ENCODE results near the gene NLGN1.

NLGN1 gene

DNA sequence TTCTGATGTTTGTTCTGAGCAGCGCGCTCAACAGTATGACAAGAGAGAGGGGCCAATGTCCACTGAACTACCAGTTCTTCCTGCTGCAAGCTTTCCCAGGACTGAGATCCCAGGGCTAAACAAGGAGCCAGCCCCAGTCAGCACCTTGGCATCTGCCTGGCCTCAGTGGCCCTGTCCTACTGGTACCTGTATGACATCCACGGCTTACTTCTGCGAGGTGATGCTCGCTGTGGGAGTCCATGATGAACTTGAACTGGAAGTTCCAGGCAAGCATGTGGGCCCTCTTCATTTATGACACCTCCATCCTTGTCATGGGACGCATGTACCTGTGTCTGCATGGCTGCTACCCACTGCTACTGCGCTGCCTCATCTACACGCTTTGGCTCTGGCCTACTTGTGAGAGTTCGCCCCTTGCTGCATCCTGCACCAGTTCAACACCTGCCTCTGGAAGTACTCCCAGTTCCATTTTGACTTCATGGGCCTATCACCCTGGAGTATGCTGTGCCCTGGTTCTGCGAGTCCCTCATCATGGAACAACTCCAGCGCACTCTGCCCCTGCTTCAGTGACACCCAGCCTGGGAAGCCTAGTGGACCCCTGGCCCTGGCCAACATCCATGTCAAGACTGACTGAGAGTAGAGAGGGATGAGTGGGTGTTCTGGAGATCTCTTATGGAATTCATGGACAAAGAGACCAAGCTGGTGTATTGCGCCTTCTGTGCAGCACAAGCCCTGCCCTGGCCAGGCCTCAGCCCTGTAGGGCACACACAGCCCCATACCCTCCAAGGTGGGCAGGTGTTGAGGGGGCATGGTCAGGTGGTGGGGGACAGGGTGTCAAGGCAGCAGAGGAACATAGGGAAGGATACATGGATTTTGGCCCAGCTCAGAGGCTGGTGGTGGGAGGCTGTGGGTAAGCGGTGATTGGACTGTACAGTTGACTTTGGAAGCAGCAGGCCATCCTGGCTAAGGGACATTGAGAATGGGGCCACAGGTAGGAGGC lies 246.8 kb downstream of the NLGN1 start:
- no peak for DNase-seq

DNA sequence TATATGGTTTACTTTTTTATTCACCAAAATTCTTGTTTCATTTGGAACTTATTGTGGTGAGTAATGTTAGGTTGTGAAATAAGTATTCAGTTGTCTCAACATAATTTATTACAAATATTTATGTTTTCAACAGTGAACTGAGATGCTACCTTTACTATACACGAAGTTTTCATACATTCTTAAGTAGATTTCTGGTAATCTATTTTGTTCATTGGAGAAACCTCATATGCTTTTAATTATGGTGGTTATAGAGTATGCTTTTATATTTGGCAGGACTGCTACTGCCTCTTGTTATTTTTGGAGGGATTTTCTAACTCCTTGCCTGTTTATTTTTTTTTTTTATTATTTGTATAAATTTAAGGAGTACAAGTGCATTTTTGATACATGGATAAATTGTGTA lies 253.1 kb downstream of the NLGN1 start:
- no peak for DNase-seq

DNA sequence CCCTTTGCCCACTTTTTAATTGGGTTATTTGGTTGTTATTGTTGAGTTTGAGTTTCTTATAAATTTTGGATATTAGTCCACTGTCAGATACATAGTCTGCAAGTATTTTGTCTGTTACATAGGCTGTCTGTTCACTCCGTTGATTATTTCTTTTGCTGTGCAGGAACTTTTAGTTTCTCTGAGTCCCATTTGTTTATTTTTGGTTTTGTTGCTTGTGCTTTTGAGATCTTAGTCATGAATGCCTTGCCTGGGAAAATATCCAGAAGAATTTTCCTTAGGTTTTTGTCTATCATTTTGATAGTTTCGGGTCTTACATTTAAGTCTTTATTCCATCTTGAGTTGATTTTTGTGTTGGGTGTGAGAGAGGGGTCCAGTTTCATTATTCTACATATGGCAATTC lies 254.5 kb downstream of the NLGN1 start:
- no peak for DNase-seq

DNA sequence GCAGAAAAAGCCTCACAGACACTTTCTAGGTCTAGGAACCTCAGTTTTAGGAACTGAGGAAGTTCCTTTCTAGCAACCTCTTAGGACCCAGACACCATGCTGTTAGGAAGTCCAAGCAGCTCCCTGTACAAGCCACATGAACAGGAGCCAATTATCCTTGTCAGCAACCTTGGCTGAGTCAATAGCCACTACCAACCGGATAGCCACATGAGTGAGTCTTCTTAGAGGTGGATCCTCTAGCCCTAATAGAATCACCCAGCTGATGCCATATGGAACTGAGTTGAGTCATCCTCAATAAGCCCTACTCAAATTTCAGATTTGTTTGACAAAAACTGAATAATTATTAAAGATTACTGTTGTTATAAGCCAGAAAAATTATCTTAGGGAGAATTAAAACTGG lies 256.2 kb downstream of the NLGN1 start:
- no peak for DNase-seq

DNA sequence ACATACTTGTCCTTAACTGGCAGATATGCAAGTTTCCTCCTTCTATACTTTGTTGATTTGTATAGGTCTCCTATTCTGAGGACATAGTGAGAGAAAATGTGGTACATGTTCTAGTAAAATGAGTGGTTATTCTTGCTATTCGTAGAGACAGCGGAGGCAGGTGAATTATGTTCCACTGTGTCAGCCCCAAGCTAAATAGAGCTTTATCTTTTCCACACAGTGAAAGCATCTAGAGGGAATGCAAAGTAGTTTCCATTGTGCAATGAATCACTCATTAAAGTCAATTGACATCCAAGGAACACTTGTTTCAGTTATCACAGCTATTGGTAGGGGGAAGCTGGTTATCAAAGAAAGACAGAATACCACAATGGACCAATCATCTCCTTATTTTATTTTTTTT lies 262.4 kb downstream of the NLGN1 start:
- DNase-seq: no peak

DNA sequence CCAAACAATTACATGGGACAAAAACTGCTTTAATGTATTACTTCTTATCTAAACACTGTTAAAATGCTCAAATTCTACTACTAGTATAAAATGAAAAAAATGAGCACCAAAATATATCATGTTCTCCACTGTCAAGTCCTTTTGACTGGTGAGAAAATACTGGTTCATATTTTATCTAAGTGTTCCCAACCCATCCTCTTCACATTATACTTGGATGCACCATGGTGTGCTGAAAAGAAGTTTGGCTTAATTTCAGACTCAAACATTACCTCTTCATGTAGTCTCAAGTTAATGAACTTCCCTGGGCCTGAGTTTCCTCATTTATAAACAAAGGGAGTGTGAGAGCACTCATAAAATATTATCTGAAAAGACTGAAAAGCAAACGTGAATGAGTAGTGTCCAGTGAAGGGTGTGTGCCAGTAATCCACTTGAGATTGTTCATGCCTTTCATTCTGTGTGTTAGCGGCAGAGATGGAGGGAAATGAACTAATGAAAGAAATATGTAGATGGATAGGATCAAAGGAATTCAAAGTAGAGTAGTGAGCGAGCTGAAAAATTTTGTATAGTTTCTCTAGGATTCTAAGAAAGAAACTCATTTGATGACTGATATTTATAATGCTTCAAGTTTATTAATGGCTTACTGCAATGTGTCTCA lies 263.2 kb downstream of the NLGN1 start:
- DNase-seq: no peak

DNA sequence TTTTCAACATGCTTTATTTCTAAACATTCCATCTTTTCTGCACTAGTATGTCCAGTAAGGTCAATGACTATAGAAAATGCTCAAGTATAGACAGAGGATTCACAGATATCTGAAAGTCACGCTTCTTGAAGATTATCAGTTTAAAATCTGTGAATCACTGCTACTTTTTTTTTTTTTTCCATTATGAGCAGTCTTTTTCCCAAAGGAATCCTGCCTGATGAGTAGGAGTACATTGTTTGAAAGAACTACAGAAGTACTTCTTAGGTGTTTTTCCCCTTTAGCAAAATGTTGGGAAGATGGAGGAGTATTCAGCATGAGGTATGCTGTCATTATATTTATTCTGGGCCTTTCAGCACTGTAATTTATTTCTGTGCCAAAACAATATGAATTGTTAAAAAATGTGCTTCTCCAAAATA lies 266.2 kb downstream of the NLGN1 start:
- DNase-seq: no peak

DNA sequence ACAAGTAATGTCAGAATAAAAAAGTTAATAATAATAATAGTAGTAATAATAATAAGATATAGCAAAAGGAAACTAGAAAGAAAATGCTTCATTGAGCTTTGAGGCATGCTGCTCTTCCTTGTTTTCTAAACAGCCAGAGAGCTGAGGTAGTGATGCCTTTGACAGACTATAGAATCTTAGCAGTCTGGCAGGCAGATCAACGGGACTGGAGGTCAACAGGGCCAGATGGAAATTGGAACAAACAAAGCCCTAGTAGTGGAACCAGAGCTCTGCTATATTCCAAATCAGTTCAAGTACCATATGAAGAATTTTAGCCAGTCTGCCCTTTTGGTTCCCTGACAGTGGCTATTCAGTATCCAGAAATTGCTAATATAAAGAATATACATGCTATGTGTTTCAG lies 278.6 kb downstream of the NLGN1 start:
- DNase-seq: no peak

DNA sequence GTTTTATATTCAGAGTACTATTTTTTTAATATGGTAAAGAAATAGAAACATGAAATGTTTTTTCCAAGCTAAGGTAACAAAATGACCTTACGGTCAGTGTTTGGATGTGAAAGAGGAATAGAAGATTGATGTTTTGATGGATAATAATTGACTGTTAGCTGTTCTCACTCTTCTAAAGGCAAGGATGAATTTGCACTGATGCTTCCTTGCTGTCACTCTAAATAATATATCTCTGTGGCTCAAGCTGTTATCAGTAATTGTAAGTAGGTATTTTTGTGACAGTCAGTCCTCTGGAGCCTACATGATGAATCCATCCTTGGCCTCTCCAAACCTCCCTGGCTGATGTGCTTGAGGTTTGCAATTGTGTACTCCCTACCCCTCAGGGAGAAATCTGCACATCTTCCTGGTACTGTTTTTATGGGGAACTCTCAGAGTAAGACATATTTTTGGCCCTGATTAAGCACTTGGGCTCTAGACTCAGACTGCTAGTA lies 283.7 kb downstream of the NLGN1 start:
- DNase-seq: no peak

DNA sequence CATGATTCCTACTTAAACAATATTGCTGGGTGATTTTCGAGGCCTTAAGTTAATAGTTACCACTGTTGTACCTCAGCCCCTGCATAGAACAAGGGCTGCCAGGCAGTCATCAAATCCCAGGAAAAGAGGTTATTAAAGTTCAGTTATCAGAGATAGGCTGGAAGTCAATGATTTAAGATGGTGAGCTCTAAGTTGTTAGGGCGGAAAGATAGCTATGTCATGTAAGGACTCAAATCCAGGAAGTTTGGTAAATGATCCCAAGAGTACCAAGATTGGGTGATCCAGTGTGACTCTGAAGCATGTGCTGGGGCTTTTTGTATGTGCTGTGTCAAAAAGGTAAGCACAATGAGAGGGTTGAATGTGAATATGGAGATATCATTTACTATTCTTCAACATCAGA lies 287.9 kb downstream of the NLGN1 start:
- DNase-seq: no peak

DNA sequence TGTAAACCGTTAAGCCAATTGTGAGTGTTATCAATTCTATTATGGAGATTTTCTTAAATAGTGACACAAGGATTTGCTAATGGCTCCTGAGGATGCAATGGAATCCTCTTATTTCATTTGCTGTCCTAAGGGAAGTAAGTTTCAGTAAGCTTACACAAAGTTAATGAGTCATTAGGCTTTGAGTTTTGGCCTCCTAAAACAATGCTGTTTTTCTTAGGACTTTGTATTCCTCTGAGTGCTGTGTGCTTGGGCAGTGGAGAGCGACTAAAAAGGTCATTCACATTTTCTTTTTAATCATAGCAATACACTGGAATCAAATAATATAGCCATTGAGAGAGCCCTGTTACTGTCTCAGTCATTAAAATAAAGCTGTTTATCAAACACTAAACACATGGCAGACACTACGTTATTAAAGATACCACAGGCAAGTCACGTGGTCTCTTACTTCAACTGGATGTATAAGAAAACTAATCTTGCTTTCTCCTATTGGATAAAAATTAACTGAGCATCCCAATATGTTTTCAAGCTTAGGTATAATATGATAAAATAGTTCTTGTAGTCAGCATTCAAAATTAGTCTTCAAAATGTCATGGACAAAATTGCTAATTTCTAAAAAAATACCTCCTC lies 290.8 kb downstream of the NLGN1 start:
- DNase-seq: no peak

DNA sequence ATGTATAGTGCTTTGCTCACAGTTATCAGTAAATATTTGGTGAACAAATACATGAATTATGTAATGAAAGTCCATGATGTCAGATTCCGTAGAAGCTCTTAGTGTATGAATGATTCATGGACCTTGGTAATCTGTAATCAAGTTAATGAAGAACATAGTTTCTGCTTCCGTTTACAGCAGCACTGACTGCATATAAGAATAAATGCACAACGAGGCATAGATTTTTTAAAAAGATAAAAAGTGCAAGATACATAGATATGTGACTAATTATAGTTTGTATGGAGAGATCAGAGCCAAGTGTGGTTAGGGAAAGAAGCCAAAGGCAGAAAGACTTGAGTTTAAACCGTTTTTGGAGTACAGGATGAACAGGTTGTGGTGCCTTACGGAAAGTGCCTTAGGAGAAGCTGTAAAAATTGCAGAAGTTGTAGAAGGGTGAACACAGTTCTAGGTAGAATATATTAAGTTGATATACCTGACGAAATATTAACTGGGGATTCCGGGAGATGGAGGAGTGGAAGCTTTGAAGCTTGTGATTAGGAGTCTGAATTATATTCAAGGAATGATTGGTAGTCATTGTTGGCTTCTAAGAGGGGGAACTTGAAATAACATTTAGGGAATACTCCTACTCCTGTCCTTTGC lies 293.1 kb downstream of the NLGN1 start:
- DNase-seq: no peak

DNA sequence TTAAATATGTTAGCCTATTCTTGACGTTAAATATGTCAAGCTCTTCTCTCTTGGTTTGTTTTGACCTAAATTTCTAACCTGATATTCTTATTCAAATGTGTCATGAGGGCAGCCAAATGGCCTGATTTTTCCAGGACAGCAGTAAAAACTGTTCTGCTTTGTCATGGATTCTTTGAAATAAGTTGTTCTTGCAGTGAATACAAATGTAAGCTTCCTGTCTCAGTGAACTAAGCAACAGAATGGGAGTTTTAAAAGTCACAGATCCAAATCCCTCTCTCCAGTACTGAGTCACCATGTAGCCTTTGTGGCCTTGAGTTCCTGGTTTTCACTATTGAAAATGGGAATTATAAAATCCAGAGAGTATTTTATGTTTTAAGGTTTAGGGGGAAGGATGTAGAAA lies 301.8 kb downstream of the NLGN1 start:
- no peak for DNase-seq

DNA sequence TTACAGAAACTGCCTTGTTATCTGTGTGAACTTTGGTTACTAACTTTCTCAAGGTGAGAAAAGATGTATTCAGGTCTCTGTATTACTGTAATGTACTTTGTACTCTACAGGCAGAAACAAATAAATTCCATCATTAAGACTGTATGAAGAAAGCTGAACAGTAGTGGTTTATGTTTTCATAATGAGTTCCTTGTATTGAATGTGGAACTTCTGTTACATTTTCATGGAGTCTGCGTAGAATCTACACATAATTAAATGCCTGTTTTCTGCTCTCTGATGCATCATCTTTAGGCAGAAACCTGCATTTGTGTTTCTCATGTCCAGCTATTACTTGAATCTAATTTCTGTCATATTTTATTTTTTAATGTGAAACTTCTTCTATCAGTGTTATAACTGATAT lies 302.8 kb downstream of the NLGN1 start:
- no peak for DNase-seq

DNA sequence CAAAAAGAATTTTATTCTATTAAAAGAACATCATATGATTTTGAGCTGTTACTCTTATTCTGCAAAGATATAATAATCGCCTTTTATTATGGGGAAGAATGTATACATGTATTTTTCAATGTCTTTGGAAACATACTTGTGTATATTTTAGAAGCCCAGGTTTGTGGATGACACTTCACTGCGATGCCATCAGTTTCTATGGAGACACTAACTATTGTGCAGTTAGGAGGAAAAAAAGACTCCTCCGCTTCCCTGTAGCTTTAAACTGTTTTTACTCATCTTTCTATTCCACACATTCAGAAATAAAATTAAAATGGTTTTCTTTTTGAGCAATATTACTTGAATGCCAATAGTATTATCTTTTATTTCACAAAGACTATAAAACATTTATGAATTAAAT lies 305.0 kb downstream of the NLGN1 start:
- DNase-seq: no peak

DNA sequence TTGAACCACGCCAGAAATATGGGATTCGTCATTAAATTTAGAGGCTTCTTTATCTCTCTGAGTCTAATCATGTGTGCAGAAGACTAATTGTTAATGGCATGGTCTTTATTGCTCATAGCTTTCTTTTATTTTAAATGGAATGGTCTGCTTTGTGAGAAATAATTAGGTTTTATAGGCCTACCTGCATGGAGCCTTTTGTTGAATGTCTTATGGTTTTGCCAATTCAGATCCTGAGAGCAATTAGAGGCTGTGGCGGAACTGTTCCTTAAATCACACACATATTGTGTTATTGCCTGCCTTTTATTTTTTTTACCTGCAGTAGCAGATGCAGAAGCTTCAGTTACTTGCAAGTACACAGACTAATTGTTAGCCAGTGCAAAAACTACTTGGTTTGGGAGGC lies 306.2 kb downstream of the NLGN1 start:
- no peak for DNase-seq

DNA sequence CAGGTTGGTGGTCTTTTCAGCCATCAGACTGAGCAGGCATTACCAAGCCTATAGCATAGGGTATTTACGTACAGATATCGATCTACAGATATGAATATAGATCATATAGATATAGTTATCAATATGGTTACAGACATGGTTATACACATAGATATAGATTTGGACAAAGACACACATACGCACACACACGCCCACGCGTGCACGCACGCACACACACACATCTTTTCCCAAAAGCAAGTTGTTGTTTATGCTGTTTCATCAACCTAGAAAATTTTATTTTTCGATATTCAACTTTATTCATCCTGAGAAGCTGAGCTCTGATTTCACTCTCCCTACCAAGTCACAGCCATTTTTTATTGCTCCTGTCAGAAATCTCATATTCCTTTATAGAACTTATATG lies 309.1 kb downstream of the NLGN1 start:
- DNase-seq: no peak

DNA sequence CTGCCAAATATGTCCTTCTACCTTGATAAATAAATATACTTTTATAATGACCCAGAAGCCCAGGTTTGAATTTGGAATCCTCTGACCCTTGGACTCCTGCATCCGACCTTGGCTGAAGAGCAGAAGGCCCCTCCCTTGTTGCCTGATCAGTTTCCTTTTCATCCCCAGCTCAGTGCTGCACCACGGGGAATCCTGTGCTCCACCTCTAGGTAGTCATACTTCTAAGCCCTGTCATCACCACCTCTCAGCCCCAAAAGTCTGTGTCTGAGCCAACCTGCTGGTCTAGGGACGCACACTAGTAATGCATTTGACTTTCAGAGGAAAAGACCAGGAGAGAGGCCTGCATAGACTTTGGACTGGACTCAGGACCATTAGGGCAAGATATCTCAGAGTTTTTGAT lies 310.6 kb downstream of the NLGN1 start:
- DNase-seq: no peak

DNA sequence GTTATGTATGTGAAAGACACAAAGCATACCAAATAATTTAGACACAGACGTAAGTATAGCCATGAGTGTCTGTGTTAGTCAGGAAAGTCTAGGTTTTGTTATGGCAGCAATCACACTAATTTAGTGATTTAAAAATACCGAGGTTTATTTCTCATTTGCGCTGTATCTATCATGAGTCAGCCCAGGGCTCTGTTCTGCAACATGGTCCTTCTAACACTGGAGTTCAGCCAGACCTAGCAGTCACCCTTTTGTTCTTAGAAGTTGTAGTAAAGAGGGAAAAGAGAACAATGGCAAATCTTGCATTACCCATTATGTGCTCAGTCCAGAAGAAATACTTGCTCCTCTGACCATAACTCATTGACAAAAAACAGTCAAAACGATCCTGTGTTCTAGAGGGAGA lies 311.5 kb downstream of the NLGN1 start:
- DNase-seq: no peak

DNA sequence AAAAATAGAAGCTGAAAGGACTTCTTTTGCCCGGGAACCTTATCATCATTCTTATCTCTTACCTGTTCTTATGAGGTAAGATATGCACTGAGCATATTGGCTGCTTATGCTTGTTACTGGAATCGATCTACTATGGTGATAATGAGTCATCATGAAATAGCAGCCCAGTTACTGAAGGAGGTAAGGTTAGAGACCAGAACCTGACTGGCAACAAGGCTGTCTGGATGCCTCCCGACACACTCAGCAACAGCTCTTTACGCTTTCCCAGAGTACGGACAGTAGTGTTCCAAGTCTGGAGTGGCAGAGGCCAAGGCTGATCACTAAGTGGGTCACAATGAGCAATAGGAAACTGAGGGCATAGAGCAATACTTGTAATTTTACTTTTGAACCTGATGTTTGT lies 314.1 kb downstream of the NLGN1 start:
- no peak for DNase-seq

DNA sequence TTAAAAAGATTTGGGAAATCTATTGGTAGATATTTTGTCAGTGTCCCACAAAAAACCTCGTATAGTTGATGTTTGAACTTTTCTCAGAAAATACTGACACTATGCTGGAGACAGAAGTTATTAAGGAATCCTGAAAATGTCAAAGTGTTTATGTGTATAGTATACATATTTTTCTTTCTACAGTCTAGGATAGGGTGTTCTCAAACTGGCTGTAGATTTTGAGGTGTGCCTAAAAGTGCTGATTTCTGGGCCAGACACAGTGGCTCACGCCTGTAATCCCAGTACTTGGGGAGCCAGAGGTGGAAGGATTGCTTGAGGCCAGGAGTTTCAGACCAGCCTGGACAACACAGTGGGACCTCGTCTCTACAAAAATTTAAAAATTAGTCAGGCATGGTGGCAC lies 322.0 kb downstream of the NLGN1 start:
- no peak for DNase-seq

DNA sequence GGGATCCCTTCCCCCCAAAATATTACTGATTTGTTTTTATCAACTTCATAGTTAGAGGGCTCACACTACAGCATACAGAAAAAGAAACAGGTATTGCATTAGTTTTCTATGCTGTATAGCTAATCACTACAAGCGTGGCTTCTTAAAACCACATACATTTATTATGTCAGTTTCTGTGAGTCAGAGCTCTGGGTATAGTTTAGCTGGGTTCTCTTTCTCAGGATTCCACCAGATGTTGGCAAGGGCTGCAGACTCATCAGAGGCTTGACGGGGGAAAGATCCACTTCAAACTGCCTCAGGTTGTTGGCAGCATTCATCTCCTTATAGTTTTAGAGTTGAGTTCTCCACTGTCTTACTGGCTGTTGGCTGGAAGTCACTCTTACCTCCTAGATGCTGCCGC lies 328.0 kb downstream of the NLGN1 start:
- DNase-seq: no peak

DNA sequence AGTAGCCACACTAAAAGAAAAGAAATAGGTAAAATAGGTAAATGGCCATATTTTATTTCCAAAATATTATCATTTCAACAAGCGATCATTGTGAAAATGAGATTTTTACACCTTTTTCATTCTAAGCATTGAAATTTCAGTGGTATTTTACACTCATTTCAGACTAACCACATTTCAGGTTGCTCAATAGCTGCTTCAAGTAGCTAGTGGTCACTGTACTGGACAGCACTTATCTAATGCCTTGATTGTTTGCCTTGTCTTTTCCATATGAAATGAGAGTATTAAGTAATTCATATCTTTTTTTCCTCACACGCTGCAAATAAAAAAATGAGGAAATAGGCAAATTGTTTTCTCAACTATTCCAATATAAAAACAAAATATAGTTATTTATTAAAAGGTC lies 332.8 kb downstream of the NLGN1 start:
- no peak for DNase-seq
